Adrenal gland (tissue), 12 donors: ENCODE measurements around the gene MAP4K1. TPM values are rescaled to one million over a fixed set of nuclear protein-coding genes. Genes with fewer than 3 reads are reported as not detected.

ENCODE experiments used
- DNase-seq, 7 donors: peaks; one replicate each; pipeline ENCODE4 v3.0.0-alpha.2; 2019 to 2020
- H3K27ac ChIP-seq, 5 donors: fragments of 200-600 bp; sonication (generic) in 4 of 5; 1 replicate in 3 of 5; 2 replicates in 2 of 5; pipeline versions ENCODE4 v1.5.1 to v1.8.0; 2016 to 2020; ENCODE audit warnings: mild to moderate bottlenecking in 1 of 5
- H3K27me3 ChIP-seq: fragments of 200-600 bp; 2 replicates; pipeline ENCODE4 v1.8.0; 2021
- H3K36me3 ChIP-seq, 2 donors: fragments of 200-600 bp; replicated peaks in 1 of 2; 1 replicate in 1 of 2; 2 replicates in 1 of 2; pipeline versions ENCODE4 v1.5.1 to v1.8.0; 2018 to 2022
- H3K4me1 ChIP-seq, 2 donors: fragments of 200-600 bp; replicated peaks in 1 of 2; 1 replicate in 1 of 2; 2 replicates in 1 of 2; pipeline versions ENCODE4 v1.5.1 to v1.8.0; 2018 to 2021
- H3K4me3 ChIP-seq, 4 donors: fragments of 200-600 bp; sonication (generic) in 3 of 4; one replicate each; pipeline ENCODE4 v1.5.1; 2016 to 2018
- H3K9me3 ChIP-seq, 3 donors: fragments of 200-600 bp; sonication (generic) in 1 of 3; replicated peaks in 1 of 3; 1 replicate in 2 of 3; 2 replicates in 1 of 3; pipeline versions ENCODE4 v1.5.1 to v1.8.0; 2016 to 2021
- POLR2A ChIP-seq, 2 donors: fragments of 450-650 bp; IDR thresholded peaks; one replicate each; pipeline ENCODE4 v1.6.1; 2017; ENCODE audit warnings: antibody characterized with exemption in 2 of 2, mild to moderate bottlenecking in 2 of 2, moderate library complexity in 1 of 2
- WGBS, 4 donors: extraction: QIAGEN DNeasy Blood & Tissue Kit in 2 of 4; methylation state at CpG; one replicate each; pipeline versions ENCODE4 v1.1.5 to v1.1.7; 2013 to 2017; 5-methylcytosine and 5-hydroxymethylcytosine counted together
- intact Hi-C, 2 donors: fragments of 100-400 bp; cut with DNase I; formaldehyde crosslinking; loops; one replicate each; pipeline versions ENCODE4 v1.14.1 to v1.15.0; 2022 to 2023
- polyA plus RNA-seq, 3 donors: library from polyadenylated mRNA; stranded (reverse); fragments of 200-250 nt in 2 of 3; fragments of 350-450 nt in 1 of 3; fragmentation: Illumina TruSeq in 1 of 3; extraction: RNeasy Lipid Tissue Mini Kit (QIAGEN cat#74804) in 1 of 3; gene quantifications; one replicate each; pipeline ENCODE4 v1.2.3, GENCODE V29; 2013 to 2014
- total RNA-seq, 9 donors: library from RNA; depleted of rRNA in 4 of 9; stranded (reverse); fragments of >200 nt in 4 of 9; fragments of 120-200 nt in 1 of 9; fragmentation: NEBNext Ultra II Directional in 1 of 9; extraction: Animal tissue kit (Norgen Biotek cat#: 25700) in 1 of 9; gene quantifications; one replicate each; pipeline versions ENCODE4 v1.1.0 to v1.2.4, GENCODE V29; 2013 to 2023
- TF ChIP-seq, protein P1 (sequence below), 6 experiments: fragments of 450-650 bp in 4 of 6; fragments of 200-600 bp in 2 of 6; sonication (generic) in 1 of 6; IDR thresholded peaks; 1 replicate in 5 of 6; 2 replicates in 1 of 6; pipeline versions ENCODE4 v1.5.1 to v1.8.0; 2016 to 2021; ENCODE audit warnings: antibody characterized with exemption in 6 of 6, mild to moderate bottlenecking in 2 of 6, moderate library complexity in 1 of 6
- donor health status: healthy with polysubstance abuse.
- donor health status: Bipolar disorder and iron deficiency.
- donor health status: DM: yes; HTN: yes; CAD: no.
- donor health status: DM: no; HTN: no; CAD: no.
- donor health status: DM: no; HTN: no; CAD: no.
- donor health status: DM: yes; HTN: yes; CAD: no.

The MAP4K1 gene
- total and polyA plus RNA-seq, 12 donors = 1.1 to 12.5 (median 4.1) TPM

- Histone ChIP-seq H3K27me3 (no peaks in the 10 kb centered on the region), H3K9me3 (no peaks in the 10 kb centered on the region), H3K27ac (no peak overlapping the region), H3K36me3 (no peaks in the 10 kb centered on the region), H3K4me3 (no peak overlapping the region), H3K4me1 (peaks cover 7 to 11% of the 10 kb centered on the region in 2 donors)
- WGBS, 4 donors = 74 to 89% (median 85%) methylated on average over 4 of the region's 4 CpGs
- TF ChIP-seq POLR2A (IDR thresholded peaks at IDR 0.05) = no peak
- TF ChIP-seq, protein P1, sequence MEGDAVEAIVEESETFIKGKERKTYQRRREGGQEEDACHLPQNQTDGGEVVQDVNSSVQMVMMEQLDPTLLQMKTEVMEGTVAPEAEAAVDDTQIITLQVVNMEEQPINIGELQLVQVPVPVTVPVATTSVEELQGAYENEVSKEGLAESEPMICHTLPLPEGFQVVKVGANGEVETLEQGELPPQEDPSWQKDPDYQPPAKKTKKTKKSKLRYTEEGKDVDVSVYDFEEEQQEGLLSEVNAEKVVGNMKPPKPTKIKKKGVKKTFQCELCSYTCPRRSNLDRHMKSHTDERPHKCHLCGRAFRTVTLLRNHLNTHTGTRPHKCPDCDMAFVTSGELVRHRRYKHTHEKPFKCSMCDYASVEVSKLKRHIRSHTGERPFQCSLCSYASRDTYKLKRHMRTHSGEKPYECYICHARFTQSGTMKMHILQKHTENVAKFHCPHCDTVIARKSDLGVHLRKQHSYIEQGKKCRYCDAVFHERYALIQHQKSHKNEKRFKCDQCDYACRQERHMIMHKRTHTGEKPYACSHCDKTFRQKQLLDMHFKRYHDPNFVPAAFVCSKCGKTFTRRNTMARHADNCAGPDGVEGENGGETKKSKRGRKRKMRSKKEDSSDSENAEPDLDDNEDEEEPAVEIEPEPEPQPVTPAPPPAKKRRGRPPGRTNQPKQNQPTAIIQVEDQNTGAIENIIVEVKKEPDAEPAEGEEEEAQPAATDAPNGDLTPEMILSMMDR (IDR thresholded peaks at IDR 0.05) = no peak
- no peak for DNase-seq
- intact Hi-C loops = loop anchor here in 1 of 2 donors (10.0 kb wide), 1 partner anchor 93 kb away; no protein-coding TSS in a partner anchor
Observed at GRCh38 chr19:38542040-38542439, 75.7 kb downstream of the MAP4K1 start.

DNA sequence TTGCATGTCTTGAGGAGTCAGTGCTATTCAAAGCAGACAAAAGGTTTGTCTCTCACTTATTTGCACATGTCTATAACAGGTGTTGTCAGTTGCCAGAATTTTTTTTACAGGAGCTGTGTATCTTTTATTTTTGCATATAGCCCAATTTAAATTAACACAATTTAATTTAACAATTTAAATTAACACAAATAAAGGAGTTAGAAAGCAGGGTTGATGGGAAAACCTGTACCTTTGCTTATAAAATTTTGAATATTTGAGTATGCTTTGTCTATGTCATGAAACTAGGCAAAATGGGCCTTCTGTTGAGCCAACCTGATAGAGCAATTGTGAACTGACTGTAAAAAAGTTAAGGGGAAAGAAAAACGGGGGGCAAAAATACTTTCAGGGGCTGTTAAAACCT is 78.0 kb downstream of the MAP4K1 start:
- intact Hi-C loops = loop anchor here in 1 of 2 donors (10.0 kb wide), 1 partner anchor 95 kb away; no protein-coding TSS in a partner anchor
- no peak overlapping the region for H3K27ac ChIP-seq

DNA sequence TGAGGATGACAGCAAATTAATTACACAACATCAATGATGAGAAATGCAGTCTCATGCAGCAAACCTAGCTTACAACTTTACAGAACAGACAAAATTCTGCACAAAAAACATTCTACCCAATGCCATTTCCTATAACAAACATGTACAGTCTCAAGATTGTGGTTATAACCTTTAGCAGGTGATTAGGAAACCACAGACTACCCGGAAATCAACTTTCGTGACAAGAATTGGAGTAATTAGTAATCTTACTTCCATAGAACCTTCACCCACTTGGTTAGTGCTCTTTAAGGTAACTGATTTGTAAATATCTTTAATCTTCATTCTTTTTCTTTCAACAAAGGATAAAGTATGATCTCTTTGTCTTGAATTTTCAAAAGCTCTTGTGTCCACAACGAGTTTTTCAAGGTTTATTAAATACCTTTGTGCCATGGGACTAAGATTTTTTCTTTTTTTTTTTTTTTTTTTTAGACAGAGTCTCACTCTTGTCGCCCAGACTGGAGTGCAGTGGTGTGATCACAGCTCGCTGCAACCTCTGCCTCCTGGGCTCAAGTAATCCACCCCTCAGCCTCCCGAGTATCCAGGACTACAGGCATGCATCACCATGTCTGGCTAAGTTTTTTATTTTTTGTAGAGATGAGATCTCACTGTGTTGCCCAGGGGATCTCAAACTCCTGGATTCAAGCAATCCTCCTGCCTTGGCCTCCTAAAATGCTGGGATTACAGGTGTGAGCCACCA is 78.8 kb downstream of the MAP4K1 start:
- Histone ChIP-seq H3K4me1 (no peaks in the 10 kb centered on the region), H3K27ac (no peak overlapping the region), H3K36me3 (no peaks in the 10 kb centered on the region), H3K4me3 (no peak overlapping the region), H3K27me3 (no peaks in the 10 kb centered on the region), H3K9me3 (no peaks in the 10 kb centered on the region)
- intact Hi-C loops = no loop called here
- no peak for TF ChIP-seq POLR2A (IDR thresholded peaks at IDR 0.05)
- TF ChIP-seq, protein P1 (IDR thresholded peaks at IDR 0.05) = no peak
- WGBS, 4 donors = 58 to 69% (median 61%) methylated on average over 6 of the region's 6 CpGs
- no peak for DNase-seq

More for the DNA sequence above, 78.0 kb downstream of the MAP4K1 start:
- WGBS, 4 donors = 26 to 55% (median 37%) methylated on average over 1 of the region's 1 CpG
- TF ChIP-seq, protein P1 (IDR thresholded peaks at IDR 0.05) = no peak
- no peak for TF ChIP-seq POLR2A (IDR thresholded peaks at IDR 0.05)
- Histone ChIP-seq H3K27me3 (no peaks in the 10 kb centered on the region), H3K4me3 (no peak overlapping the region), H3K4me1 (peaks cover 6 to 8% of the 10 kb centered on the region in 2 donors), H3K36me3 (no peaks in the 10 kb centered on the region), H3K9me3 (no peaks in the 10 kb centered on the region)
- no peak for DNase-seq

DNA sequence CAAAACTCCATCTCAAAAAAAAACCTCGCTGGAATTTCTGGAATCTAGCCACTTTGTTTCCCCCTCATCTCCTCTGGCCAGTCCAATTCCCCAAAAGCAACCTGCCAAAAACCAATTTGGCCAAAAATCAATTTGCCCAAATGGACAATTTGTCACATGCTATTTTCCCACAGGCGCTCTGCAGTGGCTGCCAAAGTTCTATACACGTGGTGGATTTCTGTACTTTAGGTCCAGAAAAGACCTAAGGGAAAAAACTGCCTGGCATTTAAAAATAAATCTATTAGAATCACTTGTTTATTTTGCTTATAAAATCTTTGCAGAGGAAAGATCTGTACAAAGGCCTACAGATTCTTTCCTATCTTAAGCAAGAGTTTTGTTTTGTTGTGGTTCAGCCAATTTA is 79.4 kb downstream of the MAP4K1 start:
- Histone ChIP-seq H3K27ac (no peak overlapping the region), H3K4me3 (no peak overlapping the region), H3K36me3 (no peaks in the 10 kb centered on the region), H3K9me3 (no peaks in the 10 kb centered on the region), H3K4me1 (no peaks in the 10 kb centered on the region), H3K27me3 (no peaks in the 10 kb centered on the region)
- no peak for DNase-seq
- no peak for TF ChIP-seq POLR2A (IDR thresholded peaks at IDR 0.05)
- TF ChIP-seq, protein P1 (IDR thresholded peaks at IDR 0.05) = no peak
- WGBS, 4 donors = 57 to 66% (median 62%) methylated on average over 3 of the region's 3 CpGs
- intact Hi-C loops = no loop called here

Other genes with a start within 250 kb of the MAP4K1 start
- gene PSMD8, start 243.4 kb downstream of the MAP4K1 start, total RNA-seq = 100 to 1,000 TPM; 121 to 330 (median 211) TPM
- 100 to 1,000 TPM in 1 of 3 donors, 10 to 100 TPM in 2; 53.1 to 268 (median 64.5) TPM for gene PSMD8, start 243.4 kb downstream of the MAP4K1 start, polyA plus RNA-seq
- 1 to 10 TPM in 1 of 9 donors, under 1 TPM in 5, not detected in 3; 0.57 to 1.4 (median 0.78) TPM for gene GGN, start 229.9 kb downstream of the MAP4K1 start, total RNA-seq
- gene GGN, start 229.9 kb downstream of the MAP4K1 start, polyA plus RNA-seq = 1 to 10 TPM in 1 of 3 donors, under 1 TPM in 1, not detected in 1; 0.88 to 1.6 TPM
- gene SPRED3, start 229.3 kb downstream of the MAP4K1 start, total RNA-seq = 1 to 10 TPM in 3 of 9 donors, under 1 TPM in 5, not detected in 1; 0.06 to 3.3 (median 0.45) TPM
- 1 to 10 TPM; 1.4 TPM for gene SPRED3, start 229.3 kb downstream of the MAP4K1 start, polyA plus RNA-seq
- 10 to 100 TPM in 8 of 9 donors, 1 to 10 TPM in 1; 7.2 to 33.5 (median 16.6) TPM for gene FAM98C, start 214.9 kb downstream of the MAP4K1 start, total RNA-seq
- gene FAM98C, start 214.9 kb downstream of the MAP4K1 start, polyA plus RNA-seq = 10 to 100 TPM in 2 of 3 donors, 1 to 10 TPM in 1; 5.3 to 25.7 (median 20.8) TPM
- 1 to 10 TPM in 8 of 9 donors, under 1 TPM in 1; 0.22 to 10.0 (median 4.2) TPM for gene RASGRP4, start 191.7 kb downstream of the MAP4K1 start, total RNA-seq
- 1 to 10 TPM; 1.3 to 4.5 (median 2.7) TPM for gene RASGRP4, start 191.7 kb downstream of the MAP4K1 start, polyA plus RNA-seq
- gene RYR1, start 184.3 kb downstream of the MAP4K1 start, total RNA-seq = 1 to 10 TPM in 8 of 9 donors, under 1 TPM in 1; 0.90 to 10.0 (median 3.3) TPM
- 1 to 10 TPM; 1.2 to 7.2 (median 2.0) TPM for gene RYR1, start 184.3 kb downstream of the MAP4K1 start, polyA plus RNA-seq
- 100 to 1,000 TPM; 196 to 537 (median 278) TPM for gene EIF3K, start 1.2 kb upstream of the MAP4K1 start, total RNA-seq
- gene EIF3K, start 1.2 kb upstream of the MAP4K1 start, polyA plus RNA-seq = 100 to 1,000 TPM; 177 to 292 (median 216) TPM
- gene ACTN4, start 29.7 kb upstream of the MAP4K1 start, total RNA-seq = 100 to 1,000 TPM; 223 to 773 (median 563) TPM
- 100 to 1,000 TPM; 148 to 586 (median 554) TPM for gene ACTN4, start 29.7 kb upstream of the MAP4K1 start, polyA plus RNA-seq
- gene CAPN12, start 126.5 kb upstream of the MAP4K1 start, total RNA-seq = 1 to 10 TPM in 5 of 9 donors, under 1 TPM in 3, not detected in 1; 0.39 to 5.0 (median 3.3) TPM
- 10 to 100 TPM in 2 of 3 donors, under 1 TPM in 1; 0.68 to 23.1 (median 11.2) TPM for gene CAPN12, start 126.5 kb upstream of the MAP4K1 start, polyA plus RNA-seq
- not detected for gene LGALS7, start 155.6 kb upstream of the MAP4K1 start, total RNA-seq
- gene LGALS7, start 155.6 kb upstream of the MAP4K1 start, polyA plus RNA-seq = not detected
- gene LGALS7B, start 171.2 kb upstream of the MAP4K1 start, total RNA-seq = under 1 TPM in 1 of 9 donors, not detected in 8; 0.33 TPM
- 1 to 10 TPM in 1 of 3 donors, not detected in 2; 1.0 TPM for gene LGALS7B, start 171.2 kb upstream of the MAP4K1 start, polyA plus RNA-seq
- 1 to 10 TPM in 2 of 9 donors, under 1 TPM in 2, not detected in 5; 0.30 to 3.1 (median 1.4) TPM for gene LGALS4, start 195.0 kb upstream of the MAP4K1 start, total RNA-seq
- gene LGALS4, start 195.0 kb upstream of the MAP4K1 start, polyA plus RNA-seq = 1 to 10 TPM in 2 of 3 donors, under 1 TPM in 1; 0.64 to 4.5 (median 1.5) TPM
- 100 to 1,000 TPM; 161 to 570 (median 425) TPM for gene ECH1, start 213.8 kb upstream of the MAP4K1 start, total RNA-seq
- 100 to 1,000 TPM; 308 to 701 (median 481) TPM for gene ECH1, start 213.8 kb upstream of the MAP4K1 start, polyA plus RNA-seq
- gene HNRNPL, start 232.0 kb upstream of the MAP4K1 start, total RNA-seq = 100 to 1,000 TPM; 133 to 295 (median 200) TPM
- gene HNRNPL, start 232.0 kb upstream of the MAP4K1 start, polyA plus RNA-seq = 100 to 1,000 TPM; 195 to 241 (median 220) TPM